Suprapubic skin (tissue), 4 donors: ENCODE measurements around the gene PTGES3L. TPM values are rescaled to one million over a fixed set of nuclear protein-coding genes. Genes with fewer than 3 reads are reported as not detected.

Source experiments
- DNase-seq, 2 donors: peaks; one replicate each; pipeline ENCODE4 v3.0.0-alpha.2; 2019; ENCODE audit warnings: low spot score in 2 of 2
- H3K27ac ChIP-seq: fragments of 200-600 bp; sonication (generic); one replicate; pipeline ENCODE4 v1.5.1; 2019
- H3K27me3 ChIP-seq: fragments of 200-600 bp; sonication (generic); one replicate; pipeline ENCODE4 v1.5.1; 2019
- H3K36me3 ChIP-seq: fragments of 200-600 bp; sonication (generic); one replicate; pipeline ENCODE4 v1.5.1; 2019
- H3K4me1 ChIP-seq: fragments of 200-600 bp; sonication (generic); one replicate; pipeline ENCODE4 v1.5.1; 2019
- H3K4me3 ChIP-seq: fragments of 200-600 bp; sonication (generic); one replicate; pipeline ENCODE4 v1.5.1; 2019; ENCODE audit warnings: mild to moderate bottlenecking
- H3K9me3 ChIP-seq: fragments of 200-600 bp; sonication (generic); one replicate; pipeline ENCODE4 v1.5.1; 2019
- CTCF ChIP-seq, 2 donors: fragments of 200-600 bp in 1 of 2; fragments of 450-650 bp in 1 of 2; sonication (generic) in 1 of 2; IDR thresholded peaks; one replicate each; pipeline ENCODE4 v1.5.1; 2016 to 2019; ENCODE audit warnings: antibody characterized with exemption in 2 of 2, mild to moderate bottlenecking in 1 of 2, moderate library complexity in 1 of 2
- EP300 ChIP-seq: sonication (generic); formaldehyde crosslinking; IDR thresholded peaks from one replicate; pipeline ENCODE4 v1.6.1; 2017; ENCODE audit warnings: antibody characterized with exemption
- POLR2A ChIP-seq, 2 donors: fragments of 450-650 bp; IDR thresholded peaks; one replicate each; pipeline ENCODE4 v1.6.1; 2017; ENCODE audit warnings: antibody characterized with exemption in 2 of 2, mild to moderate bottlenecking in 2 of 2, moderate library complexity in 2 of 2
- POLR2AphosphoS5 ChIP-seq, 3 donors: sonication (generic); formaldehyde crosslinking; IDR thresholded peaks; one replicate each; pipeline ENCODE4 v1.6.1; 2017; ENCODE audit warnings: antibody characterized with exemption in 3 of 3
- WGBS: methylation state at CpG from one replicate; pipeline ENCODE4 v1.1.5; 2018; 5-methylcytosine and 5-hydroxymethylcytosine counted together
- total RNA-seq, 4 donors: library from RNA; depleted of rRNA; stranded (reverse); fragments of >200 nt; gene quantifications; one replicate each; pipeline ENCODE4 v1.1.0, GENCODE V29; 2016

Gene PTGES3L
- total RNA-seq, 4 donors from 2014 or later, result 0.44 to 0.48 TPM; not detected in 2

- no peak overlapping the region for H3K4me3 ChIP-seq
- no peaks in the 10 kb centered on the region for H3K36me3 ChIP-seq
- peaks cover 27% of the 10 kb centered on the region for H3K4me1 ChIP-seq
- no peak for TF ChIP-seq EP300
- TF ChIP-seq CTCF (IDR thresholded peaks at IDR 0.05), result no peak
- TF ChIP-seq POLR2A (IDR thresholded peaks at IDR 0.05), result no peak
- no peak for TF ChIP-seq POLR2AphosphoS5 (IDR thresholded peaks at IDR 0.05)
- WGBS, result 58% methylated on average over 16 of the region's 16 CpGs
- H3K27me3 ChIP-seq, result no peaks in the 10 kb centered on the region
- no peak for DNase-seq
- no peaks in the 10 kb centered on the region for H3K9me3 ChIP-seq
- H3K27ac ChIP-seq, result peak overlapping the region; percentile 3
Measured at GRCh38 chr17:43025766-43026537, 46.1 kb upstream of the PTGES3L start.

DNA sequence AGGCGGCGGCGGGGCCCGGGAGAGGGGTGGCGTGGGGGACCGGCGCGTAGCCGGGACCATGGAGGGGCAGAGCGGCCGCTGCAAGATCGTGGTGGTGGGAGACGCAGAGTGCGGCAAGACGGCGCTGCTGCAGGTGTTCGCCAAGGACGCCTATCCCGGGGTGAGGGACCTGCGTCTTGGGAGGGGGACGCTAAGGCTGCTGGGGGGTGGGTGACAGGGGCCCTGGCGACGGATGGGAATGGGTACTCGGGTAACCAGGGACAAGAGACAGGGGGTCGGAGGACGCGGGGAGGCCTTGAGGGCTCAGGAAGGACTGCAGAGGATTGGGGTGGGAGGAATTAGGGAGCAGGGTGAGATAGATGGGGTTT lies 45.4 kb upstream of the PTGES3L start:
- Histone ChIP-seq H3K9me3 (no peaks in the 10 kb centered on the region), H3K4me1 (peaks cover 32% of the 10 kb centered on the region), H3K36me3 (no peaks in the 10 kb centered on the region), H3K4me3 (peak overlapping the region; percentile 48), H3K27ac (peak overlapping the region; percentile 3), H3K27me3 (no peaks in the 10 kb centered on the region)
- TF ChIP-seq POLR2A (IDR thresholded peaks at IDR 0.05) (no peak), EP300 (no peak)
- peak in 1 of 2 donors; percentile 77 for DNase-seq
- 10% methylated on average over 23 of the region's 27 CpGs for WGBS

GRCh38 chr17:43024407-43025289 lies 44.8 kb upstream of the PTGES3L start, which contains the start of gene RND2:
TSS of gene RND2 (plus strand) at chr17:43025231. CDS start at chr17:43025348, 117 bp downstream.
- H3K9me3 ChIP-seq, result no peaks in the 10 kb centered on the region
- no peak for TF ChIP-seq POLR2A (IDR thresholded peaks at IDR 0.05)
- no peak for TF ChIP-seq EP300
- TF ChIP-seq POLR2AphosphoS5 (IDR thresholded peaks at IDR 0.05), result peak in 1 of 3 donors; percentile 35
- peak; percentile 66 to 70 for TF ChIP-seq CTCF (IDR thresholded peaks at IDR 0.05)
- peak within 1 kb of the TSS; percentile 49 for H3K27ac ChIP-seq
- DNase-seq, result peak; percentile 93 to 94
- H3K27me3 ChIP-seq, result no peaks in the 10 kb centered on the region
- peaks cover 38% of the 10 kb centered on the region for H3K4me1 ChIP-seq
- WGBS, result under 1% methylated on average over 40 of the region's 61 CpGs
- H3K4me3 ChIP-seq, result peak within 1 kb of the TSS; percentile 48
- H3K36me3 ChIP-seq, result no peaks in the 10 kb centered on the region

DNA sequence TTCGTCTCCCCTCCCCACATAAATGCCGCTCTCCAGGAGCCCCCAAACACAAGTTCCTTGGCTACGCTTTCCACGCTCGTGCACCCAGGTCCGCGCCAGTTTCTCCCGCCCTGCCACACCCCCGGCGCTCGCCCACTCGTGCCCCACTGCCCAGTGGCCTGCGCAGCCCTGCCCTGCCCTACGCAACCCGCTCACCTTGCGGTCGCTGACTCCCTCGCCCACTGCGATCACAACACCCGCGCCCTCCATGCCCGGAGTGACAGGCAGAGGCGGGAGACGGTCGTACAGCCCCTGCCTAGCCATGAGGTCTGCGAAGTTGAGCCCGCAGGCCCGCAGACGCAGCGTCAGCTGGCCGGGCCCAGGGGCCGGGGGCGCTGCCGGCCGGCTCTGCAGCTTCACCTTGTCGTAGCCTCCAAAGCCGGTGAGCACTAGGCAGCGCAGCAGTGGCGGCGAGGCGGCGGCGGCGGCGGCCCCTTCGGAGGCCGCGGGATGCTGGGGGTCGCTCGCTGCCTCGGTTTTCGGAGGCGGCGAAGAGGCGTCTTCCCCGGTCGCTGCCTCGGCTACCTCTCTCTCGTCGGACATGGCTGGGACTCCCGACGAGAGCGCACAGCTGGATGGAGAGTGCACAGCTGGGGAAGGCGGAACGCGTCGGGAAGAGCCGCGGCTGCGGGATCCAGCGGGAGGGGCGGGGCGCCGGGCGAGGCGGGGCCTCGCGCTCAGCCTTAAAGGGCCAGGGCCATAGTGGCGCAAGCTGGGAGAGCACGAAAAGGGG lies 42.0 kb upstream of the PTGES3L start, which contains the start of gene VAT1:
Gene VAT1, minus strand, starts transcription at position 645 of the 772 bp plus-strand sequence. Its CDS starts 63 bp downstream, at position 582.
- peak in 1 of 2 donors; percentile 83 for DNase-seq
- TF ChIP-seq POLR2A (IDR thresholded peaks at IDR 0.05) (peak in 1 of 2 donors; percentile 45), CTCF (IDR thresholded peaks at IDR 0.05) (no peak), POLR2AphosphoS5 (IDR thresholded peaks at IDR 0.05) (no peak), EP300 (no peak)
- Histone ChIP-seq H3K9me3 (no peaks in the 10 kb centered on the region), H3K4me3 (peak within 1 kb of the TSS; percentile 95), H3K27me3 (no peaks in the 10 kb centered on the region), H3K36me3 (peaks cover 11% of the 10 kb centered on the region), H3K4me1 (peaks cover 56% of the 10 kb centered on the region), H3K27ac (peak within 1 kb of the TSS; percentile 91)
- 1% methylated on average over 54 of the region's 80 CpGs for WGBS
